ENCODE measurements around the gene MPI. TPM values are rescaled to one million over a fixed set of nuclear protein-coding genes. Genes with fewer than 3 reads are reported as not detected.

The MPI gene
- total RNA-seq, 2 experiments from 2014 or later, result 56.4 to 60.0 TPM

DNA sequence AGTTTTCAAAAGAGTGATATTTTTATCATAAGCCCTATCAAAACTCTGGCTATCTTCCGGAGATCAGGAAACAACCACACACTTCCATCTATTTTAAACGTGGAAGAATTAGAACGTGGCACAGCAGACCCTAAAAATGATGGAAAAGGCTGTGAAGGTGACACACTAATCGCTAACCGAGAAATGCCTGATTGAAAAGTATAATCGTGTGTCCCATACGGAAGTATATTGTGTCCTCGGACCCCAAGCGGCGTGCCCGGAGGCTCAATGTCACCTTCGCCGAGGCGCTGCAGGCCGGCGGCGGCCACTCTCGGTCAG, 47.4 kb downstream of the MPI start:
- CTCF ChIA-PET, result interaction anchor here (0.6 to 5.6 kb wide), 4 partner anchors 13 to 169 kb away, joined by 3 to 25 read pairs (median 7); no protein-coding TSS in a partner anchor
- Mint-ChIP-seq H3K27ac (peak overlapping the region; percentile 74), H3K27me3 (no peaks in the 10 kb centered on the region), H3K4me3 (peak overlapping the region; percentile 86), H3K36me3 (peaks cover 2% of the 10 kb centered on the region), H3K4me1 (ENCODE audit: low read depth) (peaks cover 31% of the 10 kb centered on the region), H3K9me3 (no peaks in the 10 kb centered on the region)
- POLR2A ChIA-PET, result interaction anchor here (1.2 kb wide), 1 partner anchor 31 kb away, joined by 4 read pairs; the partner anchor contains the start of gene FAM219B
- no peak for DNase-seq
- intact Hi-C loops (cut with micrococcal nuclease), result loop anchor here (1.0 to 5.0 kb wide), 3 partner anchors 94 to 395 kb away; partner anchors contain the start of genes ARID3B, CSK and ULK3

DNA sequence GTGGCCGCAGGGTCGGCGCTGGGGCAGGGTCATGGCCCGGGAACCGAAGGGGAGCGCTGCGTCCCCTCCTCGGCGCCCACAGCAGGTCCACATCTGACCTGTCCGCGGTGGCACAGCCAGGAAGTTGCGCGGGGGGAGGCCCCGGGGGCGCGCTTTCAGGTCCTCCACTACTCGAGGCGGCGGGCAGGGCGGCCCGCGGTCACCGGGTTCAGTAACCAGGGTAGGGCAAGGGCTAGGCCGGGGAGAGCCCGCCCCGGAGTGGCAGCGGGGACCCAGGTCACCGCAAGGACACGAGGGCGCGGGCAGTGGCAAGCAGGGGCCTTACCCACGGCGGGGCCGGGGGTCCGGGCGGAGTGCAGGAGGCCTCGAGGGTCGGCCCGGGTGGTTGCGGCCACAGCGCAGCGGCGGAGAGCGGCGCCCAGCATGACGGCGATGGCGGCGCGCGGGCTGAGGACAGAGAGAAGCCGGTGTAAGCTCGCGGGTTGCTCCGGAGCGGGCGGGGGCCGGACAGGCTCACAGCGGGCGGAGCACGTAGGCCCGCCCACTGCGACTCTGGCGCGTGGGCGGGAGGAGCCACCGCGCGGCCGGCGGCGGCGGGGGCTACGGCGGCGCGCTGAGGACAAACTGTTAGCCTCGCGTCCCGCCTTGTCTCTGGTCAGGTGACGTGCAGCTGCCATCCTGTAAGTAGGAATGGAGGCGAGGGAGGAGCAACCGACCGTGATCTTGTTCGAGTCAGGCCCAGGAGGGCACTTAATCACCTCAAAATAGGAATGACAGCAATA, 47.9 kb downstream of the MPI start, which contains the start of gene COX5A:
COX5A (minus strand) TSS at position 484 of the 782 bp plus-strand sequence; CDS start at position 425, 59 bp downstream.
- Mint-ChIP-seq H3K9me3 (no peaks in the 10 kb centered on the region), H3K4me3 (peak within 1 kb of the TSS; percentile 86), H3K27me3 (no peaks in the 10 kb centered on the region), H3K27ac (peak within 1 kb of the TSS; percentile 87), H3K36me3 (peaks cover 2% of the 10 kb centered on the region), H3K4me1 (ENCODE audit: low read depth) (peaks cover 29% of the 10 kb centered on the region)
- peak; percentile 96 for DNase-seq
- intact Hi-C loops (cut with micrococcal nuclease), result loop anchor here (1.0 to 5.0 kb wide), 6 partner anchors 19 to 395 kb away; partner anchors contain the start of genes ARID3B, CSK, MPI and RPP25
- POLR2A ChIA-PET, result interaction anchor here (0.7 to 1.2 kb wide), 3 partner anchors 31 to 149 kb away, joined by 3 to 4 read pairs (median 4); partner anchors contain the start of gene FAM219B
- CTCF ChIA-PET, result interaction anchor here (0.6 to 5.6 kb wide), 6 partner anchors 13 to 169 kb away, joined by 3 to 25 read pairs (median 4); partner anchors contain the start of gene FAM219B

DNA sequence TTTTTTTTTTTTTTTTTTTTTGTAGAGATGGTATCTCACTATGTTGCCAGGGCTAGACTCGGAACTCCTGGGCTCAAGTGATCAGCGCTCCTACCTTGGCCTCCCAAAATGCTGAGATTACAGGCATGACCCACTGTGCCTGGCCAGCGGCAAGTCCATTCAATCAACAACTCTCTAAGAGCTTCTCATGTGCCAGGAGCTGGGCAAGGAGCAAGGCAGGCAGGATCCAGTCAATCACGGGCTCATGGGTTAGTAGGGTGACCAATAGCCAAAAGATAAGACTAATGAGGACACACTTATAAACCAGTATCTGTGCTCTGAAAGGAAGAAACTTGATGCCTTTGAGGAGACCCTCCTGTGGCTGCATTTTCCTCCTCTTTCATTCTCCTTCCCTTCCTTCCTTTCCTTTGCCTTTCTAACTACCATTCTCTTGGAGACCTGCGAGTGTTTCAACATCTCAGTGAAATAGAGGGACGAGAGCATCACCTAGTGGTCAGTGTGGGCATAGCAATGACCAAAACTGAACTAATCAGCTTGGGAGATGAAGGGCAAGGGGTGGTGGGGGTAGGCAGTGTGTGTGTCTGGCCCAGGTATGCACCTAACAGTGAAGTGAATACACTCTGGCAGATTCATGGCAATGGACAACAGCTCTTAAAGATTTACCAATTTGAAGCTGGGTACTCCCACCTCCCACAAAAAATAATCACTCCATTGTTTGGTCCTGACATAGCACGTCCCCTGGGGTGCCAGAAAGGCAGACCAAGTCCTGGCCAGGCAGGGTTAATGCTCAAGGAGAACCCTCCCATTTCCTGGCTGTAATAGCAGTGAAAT, 60.5 kb downstream of the MPI start:
- no peaks in the 10 kb centered on the region for H3K27me3 Mint-ChIP-seq
- H3K4me3 Mint-ChIP-seq, result no peak overlapping the region
- peak; percentile 86 for DNase-seq
- H3K36me3 Mint-ChIP-seq, result no peaks in the 10 kb centered on the region
- ChIA-PET POLR2A (no interaction called here), CTCF (interaction anchor here (0.5 to 4.2 kb wide), 42 partner anchors 9 to 576 kb away, joined by 3 to 84 read pairs (median 4); partner anchors contain the start of genes COX5A, FAM219B, PPCDC and SCAMP5)
- no peaks in the 10 kb centered on the region for H3K9me3 Mint-ChIP-seq
- H3K4me1 Mint-ChIP-seq (ENCODE audit: low read depth), result peaks cover 8% of the 10 kb centered on the region
- H3K27ac Mint-ChIP-seq, result no peak overlapping the region
- intact Hi-C loops (cut with micrococcal nuclease), result loop anchor here (1.0 to 5.0 kb wide), 3 partner anchors 43 to 318 kb away; partner anchors contain the start of gene FAM219B

DNA sequence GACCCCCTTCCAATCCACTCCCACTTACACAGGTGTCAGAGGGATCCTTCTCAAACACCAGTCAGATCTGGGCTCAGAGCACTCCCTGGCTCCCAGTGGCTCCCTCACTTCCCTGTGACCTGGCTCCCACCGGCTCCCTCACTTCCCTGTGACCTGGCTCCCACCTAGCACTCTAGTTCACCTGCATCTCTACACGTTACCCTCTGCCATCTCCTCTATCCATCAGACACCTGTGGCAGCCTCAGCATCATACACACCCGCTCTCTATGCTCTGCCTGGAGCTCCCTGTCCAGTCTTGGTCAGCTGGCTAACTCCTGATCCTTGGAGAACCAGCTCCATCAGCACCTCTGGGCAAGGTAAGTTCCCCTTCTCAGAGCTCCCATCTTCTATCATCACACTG, 61.2 kb downstream of the MPI start:
- CTCF ChIA-PET, result interaction anchor here (0.5 to 4.2 kb wide), 40 partner anchors 9 to 577 kb away, joined by 3 to 84 read pairs (median 4); partner anchors contain the start of genes COX5A, FAM219B, PPCDC and SCAMP5
- intact Hi-C loops (cut with micrococcal nuclease), result loop anchor here (5.0 kb wide), 2 partner anchors 44 to 319 kb away; partner anchors contain the start of gene FAM219B

More for the DNA sequence above, 61.2 kb downstream of the MPI start:
- no peak for DNase-seq
- peaks cover 16% of the 10 kb centered on the region for H3K4me1 Mint-ChIP-seq (ENCODE audit: low read depth)
- H3K27ac Mint-ChIP-seq, result no peak overlapping the region
- no peak overlapping the region for H3K4me3 Mint-ChIP-seq
- no peaks in the 10 kb centered on the region for H3K36me3 Mint-ChIP-seq
- H3K9me3 Mint-ChIP-seq, result no peaks in the 10 kb centered on the region
- H3K27me3 Mint-ChIP-seq, result no peaks in the 10 kb centered on the region
- POLR2A ChIA-PET, result no interaction called here

Small RNAs within 50 kb of the gene (microRNA-seq; reads per million reads assigned to microRNA genes)
- gene MIR6882 (ENCODE audit: borderline microRNAs expressed, borderline number of aligned reads, borderline replicate concordance), result not detected

Other genes with a start within 250 kb of the MPI start
- 10 to 100 TPM; 36.8 to 39.9 TPM for gene EDC3, start 194.0 kb upstream of the MPI start, total RNA-seq
- 1 to 10 TPM in 1 of 2 experiments, under 1 TPM in 1; 0.64 to 1.1 TPM for gene CYP1A1, start 164.5 kb upstream of the MPI start, total RNA-seq
- gene CYP1A2, start 141.2 kb upstream of the MPI start, total RNA-seq, result not detected
- gene CSK, start 108.0 kb upstream of the MPI start, total RNA-seq, result 100 to 1,000 TPM; 260 to 262 TPM
- gene LMAN1L, start 77.2 kb upstream of the MPI start, total RNA-seq, result not detected
- gene CPLX3, start 63.4 kb upstream of the MPI start, total RNA-seq, result not detected
- 10 to 100 TPM; 51.4 to 57.6 TPM for gene ULK3, start 46.9 kb upstream of the MPI start, total RNA-seq
- 10 to 100 TPM; 77.6 to 79.5 TPM for gene SCAMP2, start 16.7 kb upstream of the MPI start, total RNA-seq
- 10 to 100 TPM; 63.0 to 70.1 TPM for gene FAM219B, start 16.8 kb downstream of the MPI start, total RNA-seq
- gene COX5A, start 48.0 kb downstream of the MPI start, total RNA-seq, result 100 to 1,000 TPM; 322 TPM
- 1 to 10 TPM; 3.8 TPM for gene RPP25, start 66.7 kb downstream of the MPI start, total RNA-seq
- gene SCAMP5, start 105.5 kb downstream of the MPI start, total RNA-seq, result under 1 TPM; 0.19 to 0.33 TPM
- gene PPCDC, start 133.5 kb downstream of the MPI start, total RNA-seq, result 10 to 100 TPM; 16.3 to 18.8 TPM

Measured in activated CD4-positive, alpha-beta memory T cell treated with anti-CD3 and anti-CD28 coated beads for 36 hours (primary cell).